Activated CD8-positive, alpha-beta memory T cell treated with anti-CD3 and anti-CD28 coated beads for 4 hours (primary cell): ENCODE results near the gene SOAT1.
"Not testable (repeated sequence)": the region's sequence is repeated elsewhere in the genome, so short reads cannot be mapped to it uniquely, and the experiment has no call there.

Experiments used
- DNase-seq, 2 donors: peaks; one replicate each; pipeline ENCODE4 v3.0.0-alpha.2; 2020; ENCODE audit warnings: low read depth in 2 of 2

SOAT1 gene

GRCh38 chr1:179293340-179294327 is at the start of gene SOAT1:
Gene SOAT1, plus strand, starts transcription at chr1:179293797. Its CDS starts 8,888 bp downstream, at chr1:179302685.
- DNase-seq, result peak; percentile 89

GRCh38 chr1:179245426-179245825 is 48.2 kb upstream of the SOAT1 start:
- DNase-seq, result not testable (repeated sequence)

- no peak for DNase-seq
Observed at GRCh38 chr1:179247923-179248322, 45.7 kb upstream of the SOAT1 start.

- DNase-seq, result no peak
Observed at GRCh38 chr1:179251675-179252074, 41.9 kb upstream of the SOAT1 start.

- no peak for DNase-seq
Observed at GRCh38 chr1:179252606-179253005, 41.0 kb upstream of the SOAT1 start.

GRCh38 chr1:179253286-179253972 is 40.2 kb upstream of the SOAT1 start:
- no peak for DNase-seq

- DNase-seq, result no peak
Observed at GRCh38 chr1:179262183-179262582, 31.4 kb upstream of the SOAT1 start.

GRCh38 chr1:179263121-179263520 is 30.5 kb upstream of the SOAT1 start:
- DNase-seq, result no peak

- no peak for DNase-seq
Observed at GRCh38 chr1:179264507-179264906, 29.1 kb upstream of the SOAT1 start.

GRCh38 chr1:179269071-179269470 is 24.5 kb upstream of the SOAT1 start:
- DNase-seq, result no peak

GRCh38 chr1:179274424-179274823 is 19.2 kb upstream of the SOAT1 start:
- DNase-seq, result not testable (repeated sequence)

- DNase-seq, result no peak
Observed at GRCh38 chr1:179278920-179279319, 14.7 kb upstream of the SOAT1 start.

- no peak for DNase-seq
Observed at GRCh38 chr1:179283992-179284391, 9.6 kb upstream of the SOAT1 start.

- no peak for DNase-seq
Observed at GRCh38 chr1:179287946-179288345, 5.7 kb upstream of the SOAT1 start.

GRCh38 chr1:179288977-179289376 is 4.6 kb upstream of the SOAT1 start:
- no peak for DNase-seq

- DNase-seq, result no peak
Observed at GRCh38 chr1:179295164-179295755, 1.7 kb downstream of the SOAT1 start.

GRCh38 chr1:179296356-179297104 is 2.9 kb downstream of the SOAT1 start:
- DNase-seq, result no peak

GRCh38 chr1:179297105-179297378 is 3.4 kb downstream of the SOAT1 start:
- no peak for DNase-seq

- DNase-seq, result peak in 1 of 2 donors; percentile 20
Observed at GRCh38 chr1:179298952-179299351, 5.4 kb downstream of the SOAT1 start.

GRCh38 chr1:179300112-179300511 is 6.5 kb downstream of the SOAT1 start:
- no peak for DNase-seq

GRCh38 chr1:179302070-179302469 is 8.5 kb downstream of the SOAT1 start:
- DNase-seq, result no peak
